GM12878 (cell line): ENCODE measurements around the gene CLDN4. TPM values are rescaled to one million over a fixed set of nuclear protein-coding genes. Genes with fewer than 3 reads are reported as not detected.

Experiments used
- ATAC-seq: fragments of 200-7000 bp; cut with Tn5 transposase; 3 replicates; pipeline ENCODE4 v1.9.1; 2020; ENCODE audit warnings: mild to moderate bottlenecking, moderate library complexity
- BruUV-seq: library from RNA; stranded (reverse); fragments of 400-500 nt; replicated peaks from 2 replicates; lab custom pipeline; 2021; lab: Mats Ljungman, UMichigan
- CTCF ChIA-PET: fragments of 300-600 bp; sonication (Branson Sonifier 250); formaldehyde crosslinking; extraction: SDS; loops from one replicate; lab custom pipeline; 2021; ENCODE audit warnings: inconsistent platforms; lab: Yijun Ruan, JAX
- POLR2A ChIA-PET: fragments of 350-600 bp; formaldehyde crosslinking; extraction: SDS; loops from one replicate; lab custom pipeline; 2021; ENCODE audit warnings: inconsistent platforms; lab: Charles Lee
- RAD21 ChIA-PET: fragments of 300-600 bp; sonication (Branson Sonifier 250); formaldehyde crosslinking; loops from one replicate; lab custom pipeline; 2023; ENCODE audit warnings: antibody characterized with exemption; ENCODE audit not compliant: unreplicated experiment; lab: Charles Lee
- SMC1A ChIA-PET: fragments of 300-600 bp; sonication (Branson Sonifier 250); formaldehyde crosslinking; loops from one replicate; lab custom pipeline; 2023; ENCODE audit not compliant: unreplicated experiment, uncharacterized antibody; lab: Charles Lee
- DNase-seq: peaks from one replicate; pipeline ENCODE4 v3.0.0-alpha.2; 2011; ENCODE audit warnings: low read depth, low spot score
- FAIRE-seq: peaks from 3 replicates; lab custom pipeline; 2011; peaks lifted over from hg19 to GRCh38; lab: Jason Lieb, UNC
- H2AFZ ChIP-seq: 2 replicates; pipeline ENCODE4 v1.6.0; 2011; ENCODE audit warnings: low read depth, low read length, control low read depth; ENCODE audit not compliant: control insufficient read depth
- H3K27ac ChIP-seq: 2 replicates; pipeline ENCODE4 v1.5.1; 2011; ENCODE audit warnings: control low read depth; ENCODE audit not compliant: control insufficient read depth, insufficient read depth
- H3K27me3 ChIP-seq, 2 experiments: replicated peaks in 1 of 2; 2 replicates each; pipeline versions ENCODE4 v1.6.0 to v1.6.1; 2011; ENCODE audit warnings: low read length in 1 of 2; ENCODE audit not compliant: control insufficient read depth in 2 of 2, insufficient read depth in 2 of 2
- H3K36me3 ChIP-seq, 2 experiments: 2 replicates each; pipeline ENCODE4 v1.5.1; 2011; ENCODE audit warnings: low read length in 1 of 2; ENCODE audit not compliant: control insufficient read depth in 2 of 2, insufficient read depth in 2 of 2
- H3K4me1 ChIP-seq: 2 replicates; pipeline ENCODE4 v1.6.1; 2011; ENCODE audit warnings: mild to moderate bottlenecking, low read length, moderate library complexity, mixed read lengths; ENCODE audit not compliant: control insufficient read depth, insufficient read depth
- H3K4me2 ChIP-seq: 2 replicates; pipeline ENCODE4 v1.6.0; 2011; ENCODE audit warnings: control low read depth; ENCODE audit not compliant: control insufficient read depth, insufficient read depth
- H3K4me3 ChIP-seq: fragments of 200-600 bp; sonication (generic); 2 replicates; pipeline ENCODE4 v1.5.1; 2016
- H3K79me2 ChIP-seq: 2 replicates; pipeline ENCODE4 v1.6.0; 2011; ENCODE audit warnings: low read length; ENCODE audit not compliant: control insufficient read depth, insufficient read depth
- H3K9ac ChIP-seq: 2 replicates; pipeline ENCODE4 v1.8.0; 2011; ENCODE audit warnings: low read length, control low read depth, mixed read lengths; ENCODE audit not compliant: control insufficient read depth, insufficient read depth
- H3K9me3 ChIP-seq: replicated peaks from 3 replicates; pipeline ENCODE4 v1.5.1; 2011; ENCODE audit warnings: mild to moderate bottlenecking, low read length; ENCODE audit not compliant: control insufficient read depth, insufficient read depth
- H4K20me1 ChIP-seq: 2 replicates; pipeline ENCODE4 v1.6.0; 2011; ENCODE audit not compliant: control insufficient read depth, insufficient read depth
- EED ChIP-seq: sonication (generic); IDR thresholded peaks from 2 replicates; pipeline ENCODE4 v1.6.1; 2016; ENCODE audit warnings: antibody characterized with exemption, low read depth
- EGR1 ChIP-seq, 2 experiments: IDR thresholded peaks; 1 replicate in 1 of 2; 2 replicates in 1 of 2; pipeline ENCODE4 v1.6.1; 2011 to 2012; ENCODE audit warnings: low read depth in 2 of 2, low read length in 2 of 2, borderline replicate concordance in 1 of 2, mild to moderate bottlenecking in 1 of 2, moderate library complexity in 1 of 2
- ETV6 ChIP-seq, 2 experiments: fragments of 450-650 bp in 1 of 2; IDR thresholded peaks in 1 of 2; conservative IDR thresholded peaks in 1 of 2; 2 replicates each; pipeline ENCODE4 v1.6.1; 2014; ENCODE audit warnings: antibody characterized with exemption in 1 of 2, borderline replicate concordance in 1 of 2, low read depth in 1 of 2, mild to moderate bottlenecking in 1 of 2, moderate library complexity in 1 of 2
- HDAC2 ChIP-seq: fragments of 200-600 bp; sonication (generic); IDR thresholded peaks from 2 replicates; pipeline ENCODE4 v1.6.1; 2017
- MXI1 ChIP-seq: fragments of 150-350 bp; IDR thresholded peaks from 2 replicates; pipeline ENCODE4 v1.6.1; 2011; ENCODE audit warnings: low read depth, mild to moderate bottlenecking, inconsistent platforms, low read length, improper control_type of control experiment
- NR2C1 ChIP-seq: fragments of 450-650 bp; IDR thresholded peaks from 2 replicates; pipeline ENCODE4 v1.6.1; 2017; ENCODE audit warnings: antibody characterized with exemption, mild to moderate bottlenecking, moderate library complexity
- POLR2AphosphoS2 ChIP-seq: IDR thresholded peaks from 2 replicates; pipeline ENCODE4 v1.6.1; 2011; ENCODE audit warnings: low read depth, mild to moderate bottlenecking, low read length, improper control_type of control experiment, moderate library complexity
- POLR2AphosphoS5 ChIP-seq: IDR thresholded peaks from 2 replicates; pipeline ENCODE4 v1.6.1; 2011; ENCODE audit warnings: mild to moderate bottlenecking, low read length, inconsistent platforms
- STAT1 ChIP-seq: fragments of 450-650 bp; conservative IDR thresholded peaks from 2 replicates; pipeline ENCODE4 v1.6.1; 2014; ENCODE audit warnings: antibody characterized with exemption, mild to moderate bottlenecking
- TAF1 ChIP-seq: IDR thresholded peaks from 2 replicates; pipeline ENCODE4 v1.6.1; 2011; ENCODE audit warnings: mild to moderate bottlenecking, low read depth, low read length, borderline replicate concordance
- YBX1 ChIP-seq: fragments of 450-650 bp; IDR thresholded peaks from 2 replicates; pipeline ENCODE4 v1.6.1; 2016; ENCODE audit warnings: antibody characterized with exemption
- YY1 ChIP-seq: IDR thresholded peaks from 2 replicates; pipeline ENCODE4 v1.6.1; 2011; ENCODE audit warnings: low read depth, mild to moderate bottlenecking, low read length
- ZBED1 ChIP-seq: IDR thresholded peaks from 2 replicates; pipeline ENCODE4 v1.6.1; 2016; ENCODE audit warnings: borderline replicate concordance
- ZNF274 ChIP-seq: IDR thresholded peaks from one replicate; pipeline ENCODE4 v1.8.0; 2011; ENCODE audit not compliant: insufficient read length, insufficient read depth
- WGBS: methylation state at CpG from one replicate; pipeline ENCODE4 v1.1.6; 2016; ENCODE audit warnings: low lambda C conversion rate; ENCODE audit not compliant: insufficient replicate concordance, insufficient coverage; ENCODE audit errors: missing lambda C conversion rate; 5-methylcytosine and 5-hydroxymethylcytosine counted together
- in situ Hi-C: fragments of 300-500 bp; cut with MboI; formaldehyde crosslinking; loops from 9 replicates; pipeline ENCODE4 v1.14.3; 2018; ENCODE audit warnings: mixed read lengths
- intact Hi-C: fragments of 100-400 bp; cut with micrococcal nuclease; formaldehyde crosslinking; loops from one replicate; pipeline ENCODE4 v1.14.2; 2022; ENCODE audit not compliant: unreplicated experiment
- polyA plus RNA-seq, 11 experiments: library from polyadenylated mRNA; depleted of rRNA in 4 of 11; unstranded in 6 of 11; stranded (reverse) in 5 of 11; fragments of >200 nt; fragmentation: Nextera tagmentation in 4 of 11; fragmentation: Illumina TruSeq in 1 of 11; extraction: Ambion mirVana in 4 of 11; extraction: Trizol in 1 of 11; gene quantifications; 1 replicate in 1 of 11; 2 replicates in 10 of 11; pipeline versions ENCODE4 v1.2.1 to v1.2.3, GENCODE V29; 2011 to 2016; ENCODE audit warnings: inconsistent platforms in 2 of 11, missing spikeins in 2 of 11, low read depth in 1 of 11
- total RNA-seq, 4 experiments: library from RNA; depleted of rRNA in 3 of 4; stranded (reverse); fragments of >200 nt in 3 of 4; fragmentation: Illumina TruSeq in 1 of 4; extraction: Trizol in 1 of 4; gene quantifications; 2 replicates each; pipeline versions ENCODE4 v1.2.1 to v1.2.3, GENCODE V29; 2013 to 2021
- TF ChIP-seq, protein P1 (sequence below): IDR thresholded peaks from 2 replicates; pipeline ENCODE4 v1.6.1; 2012; ENCODE audit warnings: improper control_type of control experiment, low read depth, low read length; ENCODE audit not compliant: insufficient replicate concordance
- TF ChIP-seq, protein P2 (sequence below): fragments of 450-650 bp; IDR thresholded peaks from 2 replicates; pipeline ENCODE4 v1.6.1; 2016; ENCODE audit warnings: mild to moderate bottlenecking

The CLDN4 gene
- total and polyA plus RNA-seq, 10 of the 15 experiments (the other 5 are each of a cell fraction or from before 2014, with no cell fraction given): 0.04 to 0.38 (median 0.06) TPM; not detected in 6

DNA sequence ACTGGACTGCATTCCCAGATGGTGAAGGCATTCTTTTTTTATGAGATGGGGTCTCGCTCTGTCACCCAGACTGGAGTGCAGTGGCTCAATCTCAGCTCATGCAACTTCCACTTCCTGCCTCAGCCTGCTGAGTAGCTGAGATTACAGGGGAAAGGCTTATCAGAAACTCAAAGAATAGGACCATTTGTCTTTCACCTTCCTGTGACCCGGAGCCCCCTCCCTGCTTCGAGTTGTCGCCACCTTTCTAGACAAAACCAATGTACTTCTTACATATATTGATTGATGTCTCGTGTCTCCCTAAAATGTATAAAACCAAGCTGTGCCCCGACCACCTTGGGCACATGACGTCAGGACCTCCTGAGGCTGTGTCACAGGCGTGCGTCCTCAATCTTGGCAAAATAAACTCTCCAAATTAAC lies 13.3 kb downstream of the CLDN4 start:
- H3K4me1 ChIP-seq: peaks cover 22% of the 10 kb centered on the region
- no TSS peak for BruUV-seq
- SMC1A ChIA-PET: interaction anchor here (1.1 to 1.3 kb wide), 2 partner anchors 10 to 11 kb away, joined by 3 to 5 read pairs; no protein-coding TSS in a partner anchor
- no peaks in the 10 kb centered on the region for H3K9me3 ChIP-seq
- no peak overlapping the region for H3K27ac ChIP-seq
- in situ Hi-C loops: no loop called here
- TF ChIP-seq MXI1 (no peak), YY1 (no peak), EGR1 (IDR thresholded peaks at IDR 0.05; ENCODE audit: borderline replicate concordance in 1 of 2, low read depth in 2 of 2, low read length in 2 of 2) (no peak), ZNF274 (no peak), NR2C1 (no peak), YBX1 (no peak), TAF1 (no peak), ZBED1 (no peak), ETV6 (conservative IDR thresholded peaks at IDR 0.05 in 1 of 2, IDR thresholded peaks at IDR 0.05 in 1 of 2; ENCODE audit: borderline replicate concordance in 1 of 2, low read depth in 1 of 2) (no peak), EED (no peak), STAT1 (no peak), POLR2AphosphoS2 (no peak), POLR2AphosphoS5 (no peak), HDAC2 (no peak)
- TF ChIP-seq, protein P1, sequence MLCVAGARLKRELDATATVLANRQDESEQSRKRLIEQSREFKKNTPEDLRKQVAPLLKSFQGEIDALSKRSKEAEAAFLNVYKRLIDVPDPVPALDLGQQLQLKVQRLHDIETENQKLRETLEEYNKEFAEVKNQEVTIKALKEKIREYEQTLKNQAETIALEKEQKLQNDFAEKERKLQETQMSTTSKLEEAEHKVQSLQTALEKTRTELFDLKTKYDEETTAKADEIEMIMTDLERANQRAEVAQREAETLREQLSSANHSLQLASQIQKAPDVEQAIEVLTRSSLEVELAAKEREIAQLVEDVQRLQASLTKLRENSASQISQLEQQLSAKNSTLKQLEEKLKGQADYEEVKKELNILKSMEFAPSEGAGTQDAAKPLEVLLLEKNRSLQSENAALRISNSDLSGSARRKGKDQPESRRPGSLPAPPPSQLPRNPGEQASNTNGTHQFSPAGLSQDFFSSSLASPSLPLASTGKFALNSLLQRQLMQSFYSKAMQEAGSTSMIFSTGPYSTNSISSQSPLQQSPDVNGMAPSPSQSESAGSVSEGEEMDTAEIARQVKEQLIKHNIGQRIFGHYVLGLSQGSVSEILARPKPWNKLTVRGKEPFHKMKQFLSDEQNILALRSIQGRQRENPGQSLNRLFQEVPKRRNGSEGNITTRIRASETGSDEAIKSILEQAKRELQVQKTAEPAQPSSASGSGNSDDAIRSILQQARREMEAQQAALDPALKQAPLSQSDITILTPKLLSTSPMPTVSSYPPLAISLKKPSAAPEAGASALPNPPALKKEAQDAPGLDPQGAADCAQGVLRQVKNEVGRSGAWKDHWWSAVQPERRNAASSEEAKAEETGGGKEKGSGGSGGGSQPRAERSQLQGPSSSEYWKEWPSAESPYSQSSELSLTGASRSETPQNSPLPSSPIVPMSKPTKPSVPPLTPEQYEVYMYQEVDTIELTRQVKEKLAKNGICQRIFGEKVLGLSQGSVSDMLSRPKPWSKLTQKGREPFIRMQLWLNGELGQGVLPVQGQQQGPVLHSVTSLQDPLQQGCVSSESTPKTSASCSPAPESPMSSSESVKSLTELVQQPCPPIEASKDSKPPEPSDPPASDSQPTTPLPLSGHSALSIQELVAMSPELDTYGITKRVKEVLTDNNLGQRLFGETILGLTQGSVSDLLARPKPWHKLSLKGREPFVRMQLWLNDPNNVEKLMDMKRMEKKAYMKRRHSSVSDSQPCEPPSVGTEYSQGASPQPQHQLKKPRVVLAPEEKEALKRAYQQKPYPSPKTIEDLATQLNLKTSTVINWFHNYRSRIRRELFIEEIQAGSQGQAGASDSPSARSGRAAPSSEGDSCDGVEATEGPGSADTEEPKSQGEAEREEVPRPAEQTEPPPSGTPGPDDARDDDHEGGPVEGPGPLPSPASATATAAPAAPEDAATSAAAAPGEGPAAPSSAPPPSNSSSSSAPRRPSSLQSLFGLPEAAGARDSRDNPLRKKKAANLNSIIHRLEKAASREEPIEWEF: no peak
- TF ChIP-seq, protein P2, sequence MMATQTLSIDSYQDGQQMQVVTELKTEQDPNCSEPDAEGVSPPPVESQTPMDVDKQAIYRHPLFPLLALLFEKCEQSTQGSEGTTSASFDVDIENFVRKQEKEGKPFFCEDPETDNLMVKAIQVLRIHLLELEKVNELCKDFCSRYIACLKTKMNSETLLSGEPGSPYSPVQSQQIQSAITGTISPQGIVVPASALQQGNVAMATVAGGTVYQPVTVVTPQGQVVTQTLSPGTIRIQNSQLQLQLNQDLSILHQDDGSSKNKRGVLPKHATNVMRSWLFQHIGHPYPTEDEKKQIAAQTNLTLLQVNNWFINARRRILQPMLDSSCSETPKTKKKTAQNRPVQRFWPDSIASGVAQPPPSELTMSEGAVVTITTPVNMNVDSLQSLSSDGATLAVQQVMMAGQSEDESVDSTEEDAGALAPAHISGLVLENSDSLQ: no peak
- no peak overlapping the region for H2AFZ ChIP-seq
- intact Hi-C loops: no loop called here
- peak overlapping the region; percentile 33; the same call in 1 of the 2 replicates for H3K4me2 ChIP-seq
- no peaks in the 10 kb centered on the region for H3K79me2 ChIP-seq
- no peaks in the 10 kb centered on the region for H3K27me3 ChIP-seq
- RAD21 ChIA-PET: no interaction called here
- H3K36me3 ChIP-seq: no peaks in the 10 kb centered on the region
- no peak overlapping the region for H3K9ac ChIP-seq
- 26% methylated on average over 9 of the region's 9 CpGs for WGBS
- H3K4me3 ChIP-seq: no peak overlapping the region
- DNase-seq (no peak), ATAC-seq (no peak), FAIRE-seq (no peak)
- CTCF ChIA-PET: interaction anchor here (1.4 to 1.7 kb wide), 2 partner anchors 10 to 12 kb away, joined by 4 to 5 read pairs; no protein-coding TSS in a partner anchor
- POLR2A ChIA-PET: interaction anchor here (0.6 kb wide), 1 partner anchor 254 kb away, joined by 4 read pairs; no protein-coding TSS in a partner anchor
- H4K20me1 ChIP-seq: no peaks in the 10 kb centered on the region
